Measurements from ENCODE around the gene ZNF311. TPM values are rescaled to one million over a fixed set of nuclear protein-coding genes. Genes with fewer than 3 reads are reported as not detected.

ZNF311 gene
- polyA plus RNA-seq, 3 donors, result 0.05 TPM; not detected in 1

DNA sequence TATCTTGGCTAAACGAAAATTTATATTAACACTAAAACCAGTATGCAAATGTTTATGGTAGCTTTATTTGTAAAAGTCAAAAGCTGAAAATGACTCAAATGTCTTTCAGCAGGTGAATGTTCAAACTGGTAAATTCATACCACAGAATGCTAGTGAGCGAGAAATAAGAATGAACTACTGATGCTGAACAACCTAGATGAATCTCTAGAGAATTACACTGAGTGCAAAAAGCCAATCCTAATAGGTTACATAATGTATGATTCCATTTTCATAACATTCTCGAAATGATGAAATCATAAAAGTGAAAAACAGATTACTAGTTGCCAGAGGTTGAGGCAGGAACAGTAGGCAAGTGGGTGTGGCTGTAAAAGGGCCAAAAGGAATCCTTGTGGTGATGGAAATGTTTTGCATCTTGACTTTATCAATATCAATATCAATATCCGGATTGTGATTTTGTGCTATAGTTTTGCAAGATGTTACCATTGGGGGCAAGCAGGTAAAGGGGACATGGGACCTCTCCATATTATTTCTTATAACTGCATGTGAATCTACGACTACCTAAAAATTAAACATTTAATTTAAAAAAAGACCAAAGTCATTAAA is 26.1 kb downstream of the ZNF311 start:
- WGBS (ENCODE audit: insufficient coverage), result no CpG with 5 or more reads among the region's 5 CpGs
- Mint-ChIP-seq H3K9me3 (peaks cover 2 to 14% (median 9%) of the 10 kb centered on the region in 7 donors), H3K27me3 (ENCODE audit: low read depth in 3 of 3) (peaks cover 2 to 13% (median 3%) of the 10 kb centered on the region in 3 donors), H3K36me3 (peaks cover 0 to 4% of the 10 kb centered on the region in 2 donors), H3K4me1 (peaks cover 51% of the 10 kb centered on the region), H3K4me3 (no peak overlapping the region), H3K27ac (no peak overlapping the region)
- Histone ChIP-seq H3K9me3 (replicated peaks in 1 of 2; ENCODE audit: control insufficient read depth in 1 of 2, insufficient read depth in 1 of 2, low read length in 2 of 2) (peaks cover 0 to 3% of the 10 kb centered on the region in 2 donors), H2AFZ (ENCODE audit: insufficient read depth, low read depth, low read length, poor library complexity, severe bottlenecking) (no peak overlapping the region), H3K27ac (ENCODE audit: low read depth in 1 of 2, low read length in 2 of 2) (no peak overlapping the region), H4K20me1 (ENCODE audit: insufficient read depth, low read length) (no peaks in the 10 kb centered on the region), H3K27me3 (ENCODE audit: control insufficient read depth in 2 of 2, insufficient read depth in 2 of 2, low read length in 2 of 2) (no peaks in the 10 kb centered on the region), H3K4me3 (replicated peaks in 1 of 3; ENCODE audit: low read depth in 2 of 3, low read length in 3 of 3) (no peak overlapping the region), H3K4me1 (ENCODE audit: control insufficient read depth in 1 of 2, insufficient read depth in 2 of 2, low read length in 2 of 2) (peaks cover 39 to 51% of the 10 kb centered on the region in 2 donors), H3K4me2 (replicated peaks; ENCODE audit: extremely low read depth, low read length, poor library complexity, severe bottlenecking) (no peak overlapping the region), H3K36me3 (replicated peaks in 1 of 2; ENCODE audit: control insufficient read depth in 1 of 2, insufficient read depth in 2 of 2, low read length in 2 of 2) (no peaks in the 10 kb centered on the region), H3K9ac (ENCODE audit: insufficient read depth, low read length, poor library complexity, severe bottlenecking) (no peak overlapping the region), H3K79me2 (ENCODE audit: insufficient read depth, low read length) (no peaks in the 10 kb centered on the region)
- intact Hi-C loops (cut with micrococcal nuclease), result no loop called here
- TF ChIP-seq, protein P1, sequence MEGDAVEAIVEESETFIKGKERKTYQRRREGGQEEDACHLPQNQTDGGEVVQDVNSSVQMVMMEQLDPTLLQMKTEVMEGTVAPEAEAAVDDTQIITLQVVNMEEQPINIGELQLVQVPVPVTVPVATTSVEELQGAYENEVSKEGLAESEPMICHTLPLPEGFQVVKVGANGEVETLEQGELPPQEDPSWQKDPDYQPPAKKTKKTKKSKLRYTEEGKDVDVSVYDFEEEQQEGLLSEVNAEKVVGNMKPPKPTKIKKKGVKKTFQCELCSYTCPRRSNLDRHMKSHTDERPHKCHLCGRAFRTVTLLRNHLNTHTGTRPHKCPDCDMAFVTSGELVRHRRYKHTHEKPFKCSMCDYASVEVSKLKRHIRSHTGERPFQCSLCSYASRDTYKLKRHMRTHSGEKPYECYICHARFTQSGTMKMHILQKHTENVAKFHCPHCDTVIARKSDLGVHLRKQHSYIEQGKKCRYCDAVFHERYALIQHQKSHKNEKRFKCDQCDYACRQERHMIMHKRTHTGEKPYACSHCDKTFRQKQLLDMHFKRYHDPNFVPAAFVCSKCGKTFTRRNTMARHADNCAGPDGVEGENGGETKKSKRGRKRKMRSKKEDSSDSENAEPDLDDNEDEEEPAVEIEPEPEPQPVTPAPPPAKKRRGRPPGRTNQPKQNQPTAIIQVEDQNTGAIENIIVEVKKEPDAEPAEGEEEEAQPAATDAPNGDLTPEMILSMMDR (IDR thresholded peaks at IDR 0.05), result no peak
- DNase-seq, result no peak

DNA sequence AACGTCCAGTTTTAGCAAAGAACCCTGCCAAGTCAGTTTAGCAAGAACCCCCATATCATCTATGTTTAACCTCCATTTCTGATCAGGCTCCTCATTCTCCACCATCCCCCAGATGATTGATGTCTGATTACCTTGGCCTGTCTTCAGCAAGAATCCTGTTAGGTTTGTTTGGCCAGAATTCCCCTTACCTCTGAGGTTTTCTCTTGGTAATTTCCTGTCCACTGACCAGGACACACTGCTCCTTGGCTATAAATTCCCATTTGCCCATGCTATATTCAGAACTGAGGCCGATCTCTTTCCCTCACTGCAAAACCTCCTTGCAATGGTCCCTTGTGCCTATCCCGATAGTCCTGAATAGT is 27.0 kb downstream of the ZNF311 start:
- H3K27me3 Mint-ChIP-seq (ENCODE audit: low read depth in 3 of 3), result peaks cover 1 to 11% (median 3%) of the 10 kb centered on the region in 3 donors
- peaks cover 39 to 49% of the 10 kb centered on the region in 2 donors for H3K4me1 ChIP-seq (ENCODE audit: control insufficient read depth in 1 of 2, insufficient read depth in 2 of 2, low read length in 2 of 2)

More for the DNA sequence above, 27.0 kb downstream of the ZNF311 start:
- DNase-seq, result no peak
- H3K4me3 Mint-ChIP-seq, result peak overlapping the region; percentile 85 to 91
- no peak overlapping the region for H3K9ac ChIP-seq (ENCODE audit: insufficient read depth, low read length, poor library complexity, severe bottlenecking)
- intact Hi-C loops (cut with micrococcal nuclease), result no loop called here
- peak overlapping the region in 1 of 2 donors; percentile 67 for H3K27ac ChIP-seq (ENCODE audit: low read depth in 1 of 2, low read length in 2 of 2)
- no peaks in the 10 kb centered on the region for H3K79me2 ChIP-seq (ENCODE audit: insufficient read depth, low read length)
- H3K4me1 Mint-ChIP-seq, result peaks cover 51% of the 10 kb centered on the region
- peak overlapping the region in 1 of 3 experiments; percentile 81 for H3K4me3 ChIP-seq (replicated peaks in 1 of 3; ENCODE audit: low read depth in 2 of 3, low read length in 3 of 3)
- WGBS (ENCODE audit: insufficient coverage), result 0% methylated on average over 1 of the region's 3 CpGs
- H4K20me1 ChIP-seq (ENCODE audit: insufficient read depth, low read length), result no peaks in the 10 kb centered on the region
- H3K27me3 ChIP-seq (ENCODE audit: control insufficient read depth in 2 of 2, insufficient read depth in 2 of 2, low read length in 2 of 2), result no peaks in the 10 kb centered on the region
- H3K9me3 Mint-ChIP-seq, result peaks cover 2 to 14% (median 9%) of the 10 kb centered on the region in 7 donors
- peak overlapping the region; percentile 67 to 91 (median 78) for H3K27ac Mint-ChIP-seq
- H3K9me3 ChIP-seq (replicated peaks in 1 of 2; ENCODE audit: control insufficient read depth in 1 of 2, insufficient read depth in 1 of 2, low read length in 2 of 2), result peaks cover 0 to 3% of the 10 kb centered on the region in 2 donors
- peaks cover 0 to 4% of the 10 kb centered on the region in 2 donors for H3K36me3 Mint-ChIP-seq
- peak overlapping the region; percentile 87 for H3K4me2 ChIP-seq (replicated peaks; ENCODE audit: extremely low read depth, low read length, poor library complexity, severe bottlenecking)
- no peaks in the 10 kb centered on the region for H3K36me3 ChIP-seq (replicated peaks in 1 of 2; ENCODE audit: control insufficient read depth in 1 of 2, insufficient read depth in 2 of 2, low read length in 2 of 2)
- peak overlapping the region; percentile 90 for H2AFZ ChIP-seq (ENCODE audit: insufficient read depth, low read depth, low read length, poor library complexity, severe bottlenecking)
- TF ChIP-seq, protein P1 (IDR thresholded peaks at IDR 0.05), result no peak

All from CD14-positive monocyte (primary cell).